HG02938 (cell line): ENCODE measurements around the gene TANK.
"Not testable (repeated sequence)": the region's sequence is repeated elsewhere in the genome, so short reads cannot be mapped to it uniquely, and the experiment has no call there.

Experiments used
- ATAC-seq: cut with Tn5 transposase; IDR thresholded peaks from one replicate; pipeline ENCODE4 v1.9.1; 2021; ENCODE audit warnings: mild to moderate bottlenecking, moderate library complexity; ENCODE audit not compliant: unreplicated experiment

The TANK gene

GRCh38 chr2:161160226-161161073 lies at the start of gene TANK:
TSS of gene TANK (plus strand) at chr2:161160428. CDS start at chr2:161179663, 19,235 bp downstream.
- ATAC-seq = peak; percentile 89

GRCh38 chr2:161111531-161111930 lies 48.7 kb upstream of the TANK start:
- no peak for ATAC-seq

GRCh38 chr2:161112908-161113307 lies 47.3 kb upstream of the TANK start:
- ATAC-seq = no peak

GRCh38 chr2:161113693-161114575 lies 46.3 kb upstream of the TANK start:
- ATAC-seq = no peak

- ATAC-seq = no peak
Measured at GRCh38 chr2:161115205-161115604, 45.0 kb upstream of the TANK start.

GRCh38 chr2:161115605-161116380 lies 44.4 kb upstream of the TANK start:
- ATAC-seq = no peak

- ATAC-seq = no peak
Measured at GRCh38 chr2:161116509-161116908, 43.7 kb upstream of the TANK start.

- ATAC-seq = no peak
Measured at GRCh38 chr2:161117506-161117905, 42.7 kb upstream of the TANK start.

GRCh38 chr2:161118722-161119121 lies 41.5 kb upstream of the TANK start:
- ATAC-seq = peak; percentile 59

- ATAC-seq = no peak
Measured at GRCh38 chr2:161119483-161119882, 40.7 kb upstream of the TANK start.

GRCh38 chr2:161120775-161121174 lies 39.5 kb upstream of the TANK start:
- ATAC-seq = no peak

GRCh38 chr2:161121622-161122021 lies 38.6 kb upstream of the TANK start:
- no peak for ATAC-seq

- no peak for ATAC-seq
Measured at GRCh38 chr2:161122772-161123530, 37.3 kb upstream of the TANK start.

GRCh38 chr2:161123531-161124030 lies 36.6 kb upstream of the TANK start:
- ATAC-seq = no peak

- no peak for ATAC-seq
Measured at GRCh38 chr2:161124201-161124600, 36.0 kb upstream of the TANK start.

GRCh38 chr2:161128885-161129284 lies 31.3 kb upstream of the TANK start:
- ATAC-seq = no peak

- ATAC-seq = no peak
Measured at GRCh38 chr2:161130354-161130753, 29.9 kb upstream of the TANK start.

- no peak for ATAC-seq
Measured at GRCh38 chr2:161131074-161131680, 29.1 kb upstream of the TANK start.

- ATAC-seq = no peak
Measured at GRCh38 chr2:161131804-161132203, 28.4 kb upstream of the TANK start.

- ATAC-seq = not testable (repeated sequence)
Measured at GRCh38 chr2:161132384-161132783, 27.8 kb upstream of the TANK start.
